GM12878 (cell line): ENCODE results near the gene PHF20. TPM values are rescaled to one million over a fixed set of nuclear protein-coding genes. Genes with fewer than 3 reads are reported as not detected.
A peak's percentile ranks its signal among the peaks of the same experiment; 100 is the strongest.

Experiments used
- BRCA1 ChIP-seq: IDR thresholded peaks from 2 replicates; pipeline ENCODE4 v1.6.1; 2011; ENCODE audit warnings: low read depth, low read length, improper control_type of control experiment
- CBFB ChIP-seq: IDR thresholded peaks from 2 replicates; pipeline ENCODE4 v1.6.1; 2016; ENCODE audit warnings: antibody characterized with exemption, low read depth
- CHD1 ChIP-seq: IDR thresholded peaks from 2 replicates; pipeline ENCODE4 v1.6.1; 2012; ENCODE audit warnings: low read depth, low read length, improper control_type of control experiment
- EED ChIP-seq: sonication (generic); IDR thresholded peaks from 2 replicates; pipeline ENCODE4 v1.6.1; 2016; ENCODE audit warnings: antibody characterized with exemption, low read depth
- EP300 ChIP-seq, 2 experiments: fragments of 150-350 bp in 1 of 2; IDR thresholded peaks; 2 replicates each; pipeline ENCODE4 v1.6.1; 2011 to 2012; ENCODE audit warnings: low read depth in 2 of 2, low read length in 2 of 2, borderline replicate concordance in 1 of 2, improper control_type of control experiment in 1 of 2, inconsistent platforms in 1 of 2; ENCODE audit not compliant: control insufficient read depth in 1 of 2
- EZH2 ChIP-seq: IDR thresholded peaks from 2 replicates; pipeline ENCODE4 v1.6.1; 2012; ENCODE audit warnings: low read depth, mild to moderate bottlenecking, control low read depth, inconsistent platforms, low read length, borderline replicate concordance; ENCODE audit not compliant: control insufficient read depth
- IRF4 ChIP-seq: IDR thresholded peaks from 2 replicates; pipeline ENCODE4 v1.6.1; 2011; ENCODE audit warnings: low read depth, low read length
- MTA2 ChIP-seq: fragments of 450-650 bp; IDR thresholded peaks from 2 replicates; pipeline ENCODE4 v1.6.1; 2016; ENCODE audit warnings: low read depth, mild to moderate bottlenecking, moderate library complexity
- MYC ChIP-seq: IDR thresholded peaks from 2 replicates; pipeline ENCODE4 v1.6.1; 2011; ENCODE audit warnings: mild to moderate bottlenecking, low read length, moderate library complexity, inconsistent platforms; ENCODE audit not compliant: insufficient read depth, insufficient replicate concordance, insufficient read length, severe bottlenecking
- NFXL1 ChIP-seq: fragments of 450-650 bp; IDR thresholded peaks from 2 replicates; pipeline ENCODE4 v1.6.1; 2017; ENCODE audit warnings: antibody characterized with exemption, mild to moderate bottlenecking, borderline replicate concordance
- RFX5 ChIP-seq: IDR thresholded peaks from 2 replicates; pipeline ENCODE4 v1.6.1; 2011; ENCODE audit warnings: low read depth, low read length, improper control_type of control experiment
- TCF12 ChIP-seq: IDR thresholded peaks from 2 replicates; pipeline ENCODE4 v1.6.1; 2011; ENCODE audit warnings: low read depth, mild to moderate bottlenecking, low read length
- TCF3 ChIP-seq: IDR thresholded peaks from 2 replicates; pipeline ENCODE4 v1.6.1; 2012; ENCODE audit warnings: low read depth, mild to moderate bottlenecking, low read length, borderline replicate concordance; ENCODE audit not compliant: insufficient read depth
- ZNF24 ChIP-seq: fragments of 450-650 bp; IDR thresholded peaks from 2 replicates; pipeline ENCODE4 v1.6.1; 2017; ENCODE audit warnings: antibody characterized with exemption, mild to moderate bottlenecking
- ZNF622 ChIP-seq: fragments of 450-650 bp; IDR thresholded peaks from 2 replicates; pipeline ENCODE4 v1.6.1; 2017; ENCODE audit warnings: mild to moderate bottlenecking, inconsistent platforms
- polyA plus RNA-seq, 11 experiments: library from polyadenylated mRNA; depleted of rRNA in 4 of 11; unstranded in 6 of 11; stranded (reverse) in 5 of 11; fragments of >200 nt; fragmentation: Nextera tagmentation in 4 of 11; fragmentation: Illumina TruSeq in 1 of 11; extraction: Ambion mirVana in 4 of 11; extraction: Trizol in 1 of 11; gene quantifications; 1 replicate in 1 of 11; 2 replicates in 10 of 11; pipeline versions ENCODE4 v1.2.1 to v1.2.3, GENCODE V29; 2011 to 2016; ENCODE audit warnings: inconsistent platforms in 2 of 11, missing spikeins in 2 of 11, low read depth in 1 of 11
- total RNA-seq, 4 experiments: library from RNA; depleted of rRNA in 3 of 4; stranded (reverse); fragments of >200 nt in 3 of 4; fragmentation: Illumina TruSeq in 1 of 4; extraction: Trizol in 1 of 4; gene quantifications; 2 replicates each; pipeline versions ENCODE4 v1.2.1 to v1.2.3, GENCODE V29; 2013 to 2021
- TF ChIP-seq, protein P1 (sequence below): IDR thresholded peaks from 2 replicates; pipeline ENCODE4 v1.6.1; 2012; ENCODE audit warnings: mild to moderate bottlenecking, low read depth, low read length
- TF ChIP-seq, protein P2 (sequence below): fragments of 450-650 bp; IDR thresholded peaks from 2 replicates; pipeline ENCODE4 v1.6.1; 2017; ENCODE audit warnings: low read depth, mild to moderate bottlenecking, moderate library complexity
- TF ChIP-seq, protein P3 (sequence below): fragments of 450-650 bp; IDR thresholded peaks from 2 replicates; pipeline ENCODE4 v1.6.1; 2017; ENCODE audit warnings: antibody characterized with exemption, mild to moderate bottlenecking, moderate library complexity
- TF ChIP-seq, protein P4 (sequence below): fragments of 450-650 bp; IDR thresholded peaks from 2 replicates; pipeline ENCODE4 v1.6.1; 2017; ENCODE audit warnings: mild to moderate bottlenecking

The PHF20 gene
- total and polyA plus RNA-seq, 10 of the 15 experiments (the other 5 are each of a cell fraction or from before 2014, with no cell fraction given) = 31.6 to 91.2 (median 46.8) TPM

DNA sequence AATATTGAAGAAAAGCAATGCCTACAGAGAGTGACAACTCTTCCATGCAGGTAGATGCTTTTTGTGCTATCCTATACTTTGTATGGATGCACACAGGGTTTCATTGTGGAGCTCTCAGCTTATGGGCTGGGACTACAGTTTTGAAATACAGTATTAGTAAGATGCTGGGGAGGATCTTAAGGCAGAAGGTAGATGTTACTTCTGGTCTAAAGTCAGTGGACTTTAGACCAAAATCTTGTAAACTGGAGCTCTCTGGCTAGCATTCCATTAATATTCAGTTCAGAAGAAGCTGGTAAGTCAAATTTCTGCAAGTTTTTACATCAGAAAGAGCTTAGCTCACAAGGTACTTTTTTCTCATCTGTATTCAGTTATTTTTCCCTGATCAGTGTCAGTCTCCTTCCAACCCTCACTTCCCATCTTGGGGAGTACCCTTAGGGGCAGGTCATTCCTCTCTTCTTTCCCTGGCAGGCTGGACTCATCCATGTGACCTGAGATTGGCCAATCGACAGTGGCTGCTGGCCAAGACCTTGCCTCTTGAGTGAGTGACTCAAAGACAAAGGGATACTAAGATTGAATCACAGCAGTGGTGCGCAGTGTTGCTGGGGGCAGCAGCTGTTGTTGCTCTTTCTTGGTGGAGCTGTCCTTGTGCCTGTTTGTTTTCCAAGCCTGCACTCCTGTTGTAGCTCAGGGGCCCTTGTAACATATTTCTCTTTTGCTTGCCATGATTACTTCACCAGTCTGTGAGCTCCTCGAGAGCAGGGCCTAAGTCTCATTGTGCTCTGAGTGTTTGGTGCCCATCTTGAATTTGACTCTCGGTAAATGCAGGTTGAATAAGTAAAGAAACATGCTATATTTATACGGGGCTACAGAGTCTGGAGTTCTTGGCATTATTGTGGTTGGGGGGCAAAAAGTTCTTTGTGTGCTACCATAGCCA is 2.8 kb upstream of the PHF20 start (continued):
- TF ChIP-seq EP300 (IDR thresholded peaks at IDR 0.05; ENCODE audit: borderline replicate concordance in 1 of 2, control insufficient read depth in 1 of 2, low read depth in 2 of 2, low read length in 2 of 2) (no peak), NFXL1 (no peak), MYC (no peak), MTA2 (no peak), CHD1 (no peak), TCF3 (no peak), BRCA1 (no peak), RFX5 (no peak), CBFB (no peak), EED (no peak), TCF12 (peak; percentile 50; the same call in 1 of the 2 replicates), ZNF24 (no peak), IRF4 (no peak), EZH2 (no peak), ZNF622 (no peak)
- TF ChIP-seq, protein P1, sequence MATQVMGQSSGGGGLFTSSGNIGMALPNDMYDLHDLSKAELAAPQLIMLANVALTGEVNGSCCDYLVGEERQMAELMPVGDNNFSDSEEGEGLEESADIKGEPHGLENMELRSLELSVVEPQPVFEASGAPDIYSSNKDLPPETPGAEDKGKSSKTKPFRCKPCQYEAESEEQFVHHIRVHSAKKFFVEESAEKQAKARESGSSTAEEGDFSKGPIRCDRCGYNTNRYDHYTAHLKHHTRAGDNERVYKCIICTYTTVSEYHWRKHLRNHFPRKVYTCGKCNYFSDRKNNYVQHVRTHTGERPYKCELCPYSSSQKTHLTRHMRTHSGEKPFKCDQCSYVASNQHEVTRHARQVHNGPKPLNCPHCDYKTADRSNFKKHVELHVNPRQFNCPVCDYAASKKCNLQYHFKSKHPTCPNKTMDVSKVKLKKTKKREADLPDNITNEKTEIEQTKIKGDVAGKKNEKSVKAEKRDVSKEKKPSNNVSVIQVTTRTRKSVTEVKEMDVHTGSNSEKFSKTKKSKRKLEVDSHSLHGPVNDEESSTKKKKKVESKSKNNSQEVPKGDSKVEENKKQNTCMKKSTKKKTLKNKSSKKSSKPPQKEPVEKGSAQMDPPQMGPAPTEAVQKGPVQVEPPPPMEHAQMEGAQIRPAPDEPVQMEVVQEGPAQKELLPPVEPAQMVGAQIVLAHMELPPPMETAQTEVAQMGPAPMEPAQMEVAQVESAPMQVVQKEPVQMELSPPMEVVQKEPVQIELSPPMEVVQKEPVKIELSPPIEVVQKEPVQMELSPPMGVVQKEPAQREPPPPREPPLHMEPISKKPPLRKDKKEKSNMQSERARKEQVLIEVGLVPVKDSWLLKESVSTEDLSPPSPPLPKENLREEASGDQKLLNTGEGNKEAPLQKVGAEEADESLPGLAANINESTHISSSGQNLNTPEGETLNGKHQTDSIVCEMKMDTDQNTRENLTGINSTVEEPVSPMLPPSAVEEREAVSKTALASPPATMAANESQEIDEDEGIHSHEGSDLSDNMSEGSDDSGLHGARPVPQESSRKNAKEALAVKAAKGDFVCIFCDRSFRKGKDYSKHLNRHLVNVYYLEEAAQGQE = no peak
- TF ChIP-seq, protein P2, sequence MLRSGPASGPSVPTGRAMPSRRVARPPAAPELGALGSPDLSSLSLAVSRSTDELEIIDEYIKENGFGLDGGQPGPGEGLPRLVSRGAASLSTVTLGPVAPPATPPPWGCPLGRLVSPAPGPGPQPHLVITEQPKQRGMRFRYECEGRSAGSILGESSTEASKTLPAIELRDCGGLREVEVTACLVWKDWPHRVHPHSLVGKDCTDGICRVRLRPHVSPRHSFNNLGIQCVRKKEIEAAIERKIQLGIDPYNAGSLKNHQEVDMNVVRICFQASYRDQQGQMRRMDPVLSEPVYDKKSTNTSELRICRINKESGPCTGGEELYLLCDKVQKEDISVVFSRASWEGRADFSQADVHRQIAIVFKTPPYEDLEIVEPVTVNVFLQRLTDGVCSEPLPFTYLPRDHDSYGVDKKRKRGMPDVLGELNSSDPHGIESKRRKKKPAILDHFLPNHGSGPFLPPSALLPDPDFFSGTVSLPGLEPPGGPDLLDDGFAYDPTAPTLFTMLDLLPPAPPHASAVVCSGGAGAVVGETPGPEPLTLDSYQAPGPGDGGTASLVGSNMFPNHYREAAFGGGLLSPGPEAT = no peak
- TF ChIP-seq, protein P3, sequence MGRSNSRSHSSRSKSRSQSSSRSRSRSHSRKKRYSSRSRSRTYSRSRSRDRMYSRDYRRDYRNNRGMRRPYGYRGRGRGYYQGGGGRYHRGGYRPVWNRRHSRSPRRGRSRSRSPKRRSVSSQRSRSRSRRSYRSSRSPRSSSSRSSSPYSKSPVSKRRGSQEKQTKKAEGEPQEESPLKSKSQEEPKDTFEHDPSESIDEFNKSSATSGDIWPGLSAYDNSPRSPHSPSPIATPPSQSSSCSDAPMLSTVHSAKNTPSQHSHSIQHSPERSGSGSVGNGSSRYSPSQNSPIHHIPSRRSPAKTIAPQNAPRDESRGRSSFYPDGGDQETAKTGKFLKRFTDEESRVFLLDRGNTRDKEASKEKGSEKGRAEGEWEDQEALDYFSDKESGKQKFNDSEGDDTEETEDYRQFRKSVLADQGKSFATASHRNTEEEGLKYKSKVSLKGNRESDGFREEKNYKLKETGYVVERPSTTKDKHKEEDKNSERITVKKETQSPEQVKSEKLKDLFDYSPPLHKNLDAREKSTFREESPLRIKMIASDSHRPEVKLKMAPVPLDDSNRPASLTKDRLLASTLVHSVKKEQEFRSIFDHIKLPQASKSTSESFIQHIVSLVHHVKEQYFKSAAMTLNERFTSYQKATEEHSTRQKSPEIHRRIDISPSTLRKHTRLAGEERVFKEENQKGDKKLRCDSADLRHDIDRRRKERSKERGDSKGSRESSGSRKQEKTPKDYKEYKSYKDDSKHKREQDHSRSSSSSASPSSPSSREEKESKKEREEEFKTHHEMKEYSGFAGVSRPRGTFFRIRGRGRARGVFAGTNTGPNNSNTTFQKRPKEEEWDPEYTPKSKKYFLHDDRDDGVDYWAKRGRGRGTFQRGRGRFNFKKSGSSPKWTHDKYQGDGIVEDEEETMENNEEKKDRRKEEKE = no peak
- TF ChIP-seq, protein P4, sequence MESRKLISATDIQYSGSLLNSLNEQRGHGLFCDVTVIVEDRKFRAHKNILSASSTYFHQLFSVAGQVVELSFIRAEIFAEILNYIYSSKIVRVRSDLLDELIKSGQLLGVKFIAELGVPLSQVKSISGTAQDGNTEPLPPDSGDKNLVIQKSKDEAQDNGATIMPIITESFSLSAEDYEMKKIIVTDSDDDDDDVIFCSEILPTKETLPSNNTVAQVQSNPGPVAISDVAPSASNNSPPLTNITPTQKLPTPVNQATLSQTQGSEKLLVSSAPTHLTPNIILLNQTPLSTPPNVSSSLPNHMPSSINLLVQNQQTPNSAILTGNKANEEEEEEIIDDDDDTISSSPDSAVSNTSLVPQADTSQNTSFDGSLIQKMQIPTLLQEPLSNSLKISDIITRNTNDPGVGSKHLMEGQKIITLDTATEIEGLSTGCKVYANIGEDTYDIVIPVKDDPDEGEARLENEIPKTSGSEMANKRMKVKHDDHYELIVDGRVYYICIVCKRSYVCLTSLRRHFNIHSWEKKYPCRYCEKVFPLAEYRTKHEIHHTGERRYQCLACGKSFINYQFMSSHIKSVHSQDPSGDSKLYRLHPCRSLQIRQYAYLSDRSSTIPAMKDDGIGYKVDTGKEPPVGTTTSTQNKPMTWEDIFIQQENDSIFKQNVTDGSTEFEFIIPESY = no peak
